ENCODE measurements around the gene GAA. TPM values are rescaled to one million over a fixed set of nuclear protein-coding genes. Genes with fewer than 3 reads are reported as not detected.

The GAA gene
- total RNA-seq, 4 donors from 2014 or later, result 48.1 to 71.7 (median 67.8) TPM

- TF ChIP-seq POLR2A (IDR thresholded peaks at IDR 0.05) (no peak), CTCF (IDR thresholded peaks at IDR 0.05) (no peak)
- 96% methylated on average over 31 of the region's 31 CpGs for WGBS, 2 donors
- no peak for DNase-seq (ENCODE audit: low spot score in 2 of 2)
- intact Hi-C loops (cut with DNase I; ENCODE audit: low total_unique reads), result no loop called here
- H3K4me3 ChIP-seq (ENCODE audit: low read depth, poor library complexity, severe bottlenecking), result no peak overlapping the region
Observed at GRCh38 chr17:80067393-80067986, 33.9 kb upstream of the GAA start.

- DNase-seq (ENCODE audit: low spot score in 2 of 2), result no peak
- TF ChIP-seq POLR2A (IDR thresholded peaks at IDR 0.05), result no peak
- TF ChIP-seq CTCF (IDR thresholded peaks at IDR 0.05), result no peak
- WGBS, 2 donors, result 70 to 72% methylated on average over 23 of the region's 23 CpGs
- intact Hi-C loops (cut with DNase I; ENCODE audit: low total_unique reads), result no loop called here
- H3K4me3 ChIP-seq (ENCODE audit: low read depth, poor library complexity, severe bottlenecking), result no peak overlapping the region
Observed at GRCh38 chr17:80068301-80069222, 32.8 kb upstream of the GAA start.

GRCh38 chr17:80070375-80071115 lies 30.8 kb upstream of the GAA start:
- intact Hi-C loops (cut with DNase I; ENCODE audit: low total_unique reads), result no loop called here
- DNase-seq (ENCODE audit: low spot score in 2 of 2), result no peak
- no peak overlapping the region for H3K4me3 ChIP-seq (ENCODE audit: low read depth, poor library complexity, severe bottlenecking)
- TF ChIP-seq CTCF (IDR thresholded peaks at IDR 0.05) (no peak), POLR2A (IDR thresholded peaks at IDR 0.05) (no peak)
- WGBS, 2 donors, result 73 to 77% methylated on average over 14 to 15 of the region's 15 CpGs

- H3K4me3 ChIP-seq (ENCODE audit: low read depth, poor library complexity, severe bottlenecking), result no peak overlapping the region
- TF ChIP-seq CTCF (IDR thresholded peaks at IDR 0.05) (no peak), POLR2A (IDR thresholded peaks at IDR 0.05) (no peak)
- no peak for DNase-seq (ENCODE audit: low spot score in 2 of 2)
- intact Hi-C loops (cut with DNase I; ENCODE audit: low total_unique reads), result no loop called here
- WGBS, 2 donors, result 51 to 54% methylated on average over 20 of the region's 20 CpGs
Observed at GRCh38 chr17:80071116-80071841, 30.1 kb upstream of the GAA start.

GRCh38 chr17:80072410-80072809 lies 29.0 kb upstream of the GAA start:
- DNase-seq (ENCODE audit: low spot score in 2 of 2), result no peak
- WGBS, 2 donors, result 75 to 91% methylated on average over 6 of the region's 6 CpGs
- no peak overlapping the region for H3K4me3 ChIP-seq (ENCODE audit: low read depth, poor library complexity, severe bottlenecking)
- intact Hi-C loops (cut with DNase I; ENCODE audit: low total_unique reads), result no loop called here
- TF ChIP-seq CTCF (IDR thresholded peaks at IDR 0.05), result no peak
- no peak for TF ChIP-seq POLR2A (IDR thresholded peaks at IDR 0.05)
